ENCODE data around the gene EEFSEC.

Gene EEFSEC

GRCh38 chr3:128366652-128367051, 213.4 kb downstream of the EEFSEC start:
- TF ChIP-seq CTCF (IDR thresholded peaks at IDR 0.05; ENCODE audit: extremely low read depth, missing control alignments), result no peak
- DNase-seq (ENCODE audit: low spot score), result no peak

GRCh38 chr3:128367221-128367620, 213.9 kb downstream of the EEFSEC start:
- no peak for TF ChIP-seq CTCF (IDR thresholded peaks at IDR 0.05; ENCODE audit: extremely low read depth, missing control alignments)
- DNase-seq (ENCODE audit: low spot score), result no peak

- no peak for TF ChIP-seq CTCF (IDR thresholded peaks at IDR 0.05; ENCODE audit: extremely low read depth, missing control alignments)
- no peak for DNase-seq (ENCODE audit: low spot score)
These were observed 214.5 kb downstream of the EEFSEC start for GRCh38 chr3:128367761-128368160.

GRCh38 chr3:128368626-128369025, 215.3 kb downstream of the EEFSEC start:
- TF ChIP-seq CTCF (IDR thresholded peaks at IDR 0.05; ENCODE audit: extremely low read depth, missing control alignments), result no peak
- no peak for DNase-seq (ENCODE audit: low spot score)

GRCh38 chr3:128369121-128369703, 215.9 kb downstream of the EEFSEC start:
- no peak for DNase-seq (ENCODE audit: low spot score)

GRCh38 chr3:128369881-128370642, 216.8 kb downstream of the EEFSEC start:
- TF ChIP-seq CTCF (IDR thresholded peaks at IDR 0.05; ENCODE audit: extremely low read depth, missing control alignments), result peak; percentile 3
- no peak for DNase-seq (ENCODE audit: low spot score)

More at GRCh38 chr3:128369121-128369703, 215.9 kb downstream of the EEFSEC start:
- no peak for TF ChIP-seq CTCF (IDR thresholded peaks at IDR 0.05; ENCODE audit: extremely low read depth, missing control alignments)

GRCh38 chr3:128372281-128372680, 219.0 kb downstream of the EEFSEC start:
- DNase-seq (ENCODE audit: low spot score), result peak; percentile 54
- no peak for TF ChIP-seq CTCF (IDR thresholded peaks at IDR 0.05; ENCODE audit: extremely low read depth, missing control alignments)

All from GM20000 (cell line).